Adipose tissue (tissue), 3 donors: ENCODE results near the gene OBP2A. TPM values are rescaled to one million over a fixed set of nuclear protein-coding genes. Genes with fewer than 3 reads are reported as not detected.

Source experiments
- H3K27ac ChIP-seq: one replicate; pipeline ENCODE4 v1.5.1; 2013; ENCODE audit warnings: low read depth, low read length
- WGBS, 3 donors: extraction: QIAGEN DNeasy Blood & Tissue Kit; methylation state at CpG; one replicate each; pipeline ENCODE4 v1.1.7; 2013; 5-methylcytosine and 5-hydroxymethylcytosine counted together
- polyA plus RNA-seq, 3 donors: library from polyadenylated mRNA; stranded (reverse); fragments of 200-250 nt; gene quantifications; one replicate each; pipeline ENCODE4 v1.2.3, GENCODE V29; 2013
- donor health status: healthy with polysubstance abuse.
- donor health status: Bipolar disorder and iron deficiency.
- donor health status: healthy.

Gene OBP2A
- polyA plus RNA-seq, 3 donors: not detected

DNA sequence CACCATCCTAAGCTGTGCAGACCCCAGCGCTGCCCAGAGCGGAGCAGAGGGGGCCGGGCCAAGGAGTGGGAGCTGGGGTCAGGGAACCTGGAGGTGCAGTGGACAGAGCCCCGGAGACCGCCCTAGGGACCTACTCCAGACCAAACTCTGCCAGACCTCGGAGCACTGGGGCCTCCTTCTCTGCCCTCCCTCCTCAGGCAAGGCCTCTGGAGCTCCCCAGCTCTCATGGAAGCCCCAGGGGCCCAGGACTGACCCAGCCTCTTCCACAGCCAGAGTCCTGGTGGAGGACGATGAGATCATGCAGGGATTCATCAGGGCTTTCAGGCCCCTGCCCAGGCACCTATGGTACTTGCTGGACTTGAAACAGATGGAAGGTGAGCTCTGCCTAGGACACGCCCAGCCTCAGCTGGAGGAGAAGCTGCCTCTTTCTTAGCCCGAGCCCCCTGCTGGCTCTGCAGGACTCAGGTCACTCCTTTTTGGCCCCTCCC, 19.3 kb downstream of the OBP2A start:
- no peak overlapping the region for H3K27ac ChIP-seq
- WGBS, 3 donors: 68 to 75% (median 75%) methylated on average over 9 of the region's 9 CpGs

DNA sequence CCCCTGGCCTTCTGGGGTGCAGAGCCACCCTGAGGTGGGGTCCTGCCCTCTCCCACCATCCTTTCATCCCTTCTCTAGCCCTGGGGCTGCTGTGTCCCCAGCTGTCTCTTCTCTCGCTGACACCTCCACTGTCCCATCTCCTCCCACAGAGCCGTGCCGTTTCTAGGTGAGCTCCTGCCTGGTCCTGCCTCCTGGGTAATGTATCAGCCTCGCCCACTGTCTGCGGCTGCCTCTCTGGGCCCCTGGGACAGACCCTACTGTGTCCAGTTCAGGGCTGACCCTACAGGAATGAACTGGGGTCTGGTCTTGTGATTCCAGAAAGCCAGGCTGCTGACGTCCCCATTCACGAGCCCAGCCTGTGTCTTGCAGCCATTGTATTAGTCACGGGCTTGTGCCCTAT, 19.7 kb downstream of the OBP2A start:
- WGBS, 3 donors: 55 to 67% (median 66%) methylated on average over 8 of the region's 8 CpGs
- no peak overlapping the region for H3K27ac ChIP-seq

DNA sequence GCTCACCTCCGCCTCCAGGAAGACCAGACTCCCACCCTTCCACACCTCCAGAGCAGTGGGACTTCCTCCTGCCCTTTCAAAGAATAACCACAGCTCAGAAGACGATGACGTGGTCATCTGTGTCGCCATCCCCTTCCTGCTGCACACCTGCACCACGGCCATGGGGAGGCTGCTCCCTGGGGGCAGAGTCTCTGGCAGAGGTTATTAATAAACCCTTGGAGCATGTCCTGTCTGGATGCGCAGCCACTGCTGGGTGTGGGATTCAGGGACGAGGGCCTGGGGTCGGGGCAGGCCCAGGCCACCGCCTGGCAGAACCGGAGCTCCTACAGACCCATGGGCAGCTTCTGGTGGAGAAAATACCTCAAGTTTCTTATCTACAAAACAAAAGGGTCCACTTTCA, 20.6 kb downstream of the OBP2A start:
- 58 to 62% (median 58%) methylated on average over 10 of the region's 10 CpGs for WGBS, 3 donors
- no peak overlapping the region for H3K27ac ChIP-seq

DNA sequence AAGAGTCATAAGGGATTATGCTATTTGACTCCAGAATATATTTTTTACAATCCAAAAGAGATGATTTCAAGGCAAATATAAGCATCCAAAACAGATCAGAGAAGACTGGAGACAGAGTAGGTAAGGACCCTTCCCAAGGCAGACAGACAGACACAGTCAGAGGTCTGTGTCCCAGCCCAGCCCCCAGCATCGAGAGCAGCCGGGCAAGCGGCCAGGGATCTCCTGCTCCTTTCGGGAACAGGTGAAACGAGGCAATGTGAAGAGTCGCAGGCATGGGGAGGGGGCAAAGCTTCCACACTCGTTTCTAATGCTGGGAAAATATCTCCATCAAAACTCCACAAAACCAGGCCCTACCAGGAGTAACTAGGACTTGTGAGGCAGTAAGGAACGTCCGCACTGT, 21.4 kb downstream of the OBP2A start:
- 58 to 64% (median 60%) methylated on average over 9 of the region's 9 CpGs for WGBS, 3 donors
- H3K27ac ChIP-seq: no peak overlapping the region

DNA sequence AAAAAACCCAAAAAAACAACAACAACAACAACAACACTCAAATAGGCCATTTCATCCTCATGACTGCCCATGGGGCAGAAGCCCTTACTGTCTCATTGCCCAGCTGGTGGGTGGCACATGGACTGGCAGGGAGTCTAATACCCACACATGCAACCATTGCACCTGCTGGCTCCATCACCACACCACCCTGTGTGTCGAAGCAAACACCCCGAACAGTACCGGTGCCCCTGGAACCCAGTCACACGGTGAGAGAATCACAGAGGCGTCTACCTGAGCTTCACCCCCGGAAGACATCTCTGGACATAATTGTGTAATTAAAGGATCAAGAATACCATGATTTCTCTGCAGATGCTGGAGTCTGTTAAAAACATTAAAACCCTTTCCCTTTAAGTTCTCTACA, 22.1 kb downstream of the OBP2A start:
- WGBS, 3 donors: 87 to 92% (median 89%) methylated on average over 6 of the region's 6 CpGs
- H3K27ac ChIP-seq: no peak overlapping the region

DNA sequence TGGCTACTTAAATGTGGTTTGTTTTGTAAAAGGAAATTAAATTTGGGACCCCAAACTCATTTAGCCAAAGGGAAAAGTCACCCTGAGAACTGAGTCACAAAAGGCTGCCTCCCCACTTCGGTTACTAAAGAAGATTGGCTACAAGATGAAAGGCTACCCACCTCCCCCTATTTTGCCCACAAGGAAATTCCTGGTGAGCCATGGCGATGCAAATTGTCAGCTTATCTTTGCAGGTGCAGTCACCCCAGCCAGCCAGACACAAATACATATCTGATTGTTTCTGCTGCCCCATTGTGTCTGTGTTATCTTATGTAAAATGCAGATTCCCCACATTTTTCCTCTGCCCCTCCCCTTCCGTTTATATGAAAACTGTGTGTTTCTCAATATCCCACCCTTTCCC, 24.5 kb downstream of the OBP2A start:
- no peak overlapping the region for H3K27ac ChIP-seq
- 21 to 49% (median 36%) methylated on average over 3 of the region's 3 CpGs for WGBS, 3 donors

DNA sequence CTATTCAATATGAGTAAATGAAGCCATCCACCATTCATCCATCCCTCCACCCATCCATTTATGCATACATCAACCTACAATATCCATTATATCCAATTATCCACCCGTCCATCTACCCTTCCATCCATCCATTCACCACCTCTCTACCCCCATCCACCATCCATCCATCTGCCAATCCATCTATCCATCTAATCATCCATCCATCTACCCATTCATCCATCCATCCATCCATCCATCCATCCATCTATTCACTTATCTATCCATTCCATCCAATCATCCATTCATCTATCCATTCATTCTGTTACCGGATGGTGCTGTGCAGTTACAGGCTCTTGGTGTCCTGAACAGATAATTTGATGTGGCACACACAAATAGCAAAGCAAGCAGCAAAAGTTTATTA, 26.3 kb downstream of the OBP2A start:
- WGBS, 3 donors: 89 to 96% (median 92%) methylated on average over 2 of the region's 2 CpGs
- H3K27ac ChIP-seq: no peak overlapping the region

DNA sequence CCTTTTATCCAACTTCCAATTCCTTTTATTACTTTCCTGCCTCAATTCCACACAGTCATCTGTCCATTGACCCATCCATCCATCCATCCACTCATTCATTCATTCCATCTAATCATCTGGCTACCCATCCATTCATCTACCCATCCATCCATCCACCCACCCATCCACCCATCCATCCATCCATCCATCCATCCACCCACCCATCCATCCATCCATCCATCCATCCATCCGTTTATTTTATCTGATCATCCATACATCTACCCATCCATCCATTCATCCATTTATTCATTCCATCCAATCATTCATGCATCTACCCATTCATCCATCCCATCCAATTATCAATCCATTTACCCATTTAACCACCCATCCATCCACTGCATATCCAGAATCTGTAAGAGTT, 27.2 kb downstream of the OBP2A start:
- WGBS, 3 donors: 74 to 88% (median 83%) methylated on average over 1 of the region's 1 CpG
- H3K27ac ChIP-seq: no peak overlapping the region

DNA sequence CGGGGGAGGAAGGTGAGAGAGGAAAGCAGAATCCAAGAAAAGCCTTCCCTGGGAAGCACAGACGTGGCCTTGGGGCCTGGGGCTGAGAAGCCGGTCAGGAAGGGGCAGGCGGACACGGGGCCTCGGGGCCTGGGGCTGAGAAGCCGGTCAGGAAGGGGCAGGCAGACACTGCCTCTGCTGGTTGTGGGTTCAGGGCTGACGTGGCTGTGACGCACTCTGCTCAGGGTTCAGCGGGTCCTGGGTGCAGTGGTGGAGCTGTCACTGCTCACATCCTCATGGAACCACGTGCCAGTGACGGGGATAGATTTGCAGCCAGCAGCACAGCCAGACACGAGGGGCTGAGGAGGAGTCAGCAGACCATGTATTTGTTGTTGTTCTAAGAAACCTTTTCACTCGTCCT, 28.4 kb downstream of the OBP2A start:
- 72 to 77% (median 73%) methylated on average over 14 of the region's 14 CpGs for WGBS, 3 donors
- no peak overlapping the region for H3K27ac ChIP-seq

DNA sequence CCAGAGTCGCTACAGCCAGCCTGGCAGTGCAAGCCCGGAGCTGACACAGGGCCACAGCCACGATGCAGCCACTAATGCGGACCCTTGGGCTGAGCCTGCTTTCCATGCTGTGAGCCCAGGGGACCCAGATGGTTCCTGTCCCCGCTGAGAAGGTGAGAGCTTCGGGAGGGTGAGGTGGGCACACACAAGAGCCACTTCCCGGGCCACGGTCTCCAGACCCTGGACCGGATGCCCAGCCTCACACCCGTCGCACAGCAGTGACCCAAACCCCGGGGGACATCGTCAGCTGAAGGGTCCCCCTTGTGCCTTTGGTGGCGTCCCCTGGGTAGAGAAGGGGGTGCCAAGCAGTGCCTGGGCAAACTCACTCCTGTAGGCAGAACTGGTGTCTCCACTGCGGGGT, 29.0 kb downstream of the OBP2A start:
- WGBS, 3 donors: 84 to 93% (median 90%) methylated on average over 15 of the region's 15 CpGs

DNA sequence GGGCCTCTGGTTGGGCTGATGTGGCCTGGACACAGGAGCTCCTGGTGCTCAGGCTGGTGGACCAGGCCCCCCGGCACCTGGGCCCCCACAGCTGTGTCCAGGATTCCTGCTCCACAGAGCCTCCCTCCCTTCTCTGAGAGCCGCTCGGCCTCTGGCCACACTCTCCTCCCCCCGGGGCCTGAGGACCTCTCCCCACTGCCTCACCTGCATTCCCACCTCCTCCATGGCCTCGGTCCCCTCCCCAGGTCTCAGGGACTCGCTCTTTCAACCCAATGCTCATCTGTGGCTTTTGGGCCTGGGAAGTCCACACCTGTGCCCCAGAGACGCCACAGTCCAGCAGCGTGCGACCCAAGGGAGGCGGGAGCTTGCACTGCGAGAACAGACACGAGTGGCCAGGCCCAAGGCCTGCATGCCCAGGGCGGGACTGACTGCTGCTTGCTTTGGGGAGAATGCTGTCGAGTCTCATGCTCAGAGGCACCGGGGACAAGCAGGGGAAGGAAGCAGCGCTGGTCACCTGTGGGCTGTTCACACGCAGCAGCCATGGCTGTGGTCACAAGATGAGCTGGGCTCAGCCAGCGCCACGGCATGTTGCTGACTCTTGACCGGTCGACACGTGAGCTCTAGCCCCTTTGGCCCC, 30.2 kb downstream of the OBP2A start:
- H3K27ac ChIP-seq: no peak overlapping the region
- 56 to 84% (median 83%) methylated on average over 20 to 22 of the region's 22 CpGs for WGBS, 3 donors

More for the DNA sequence above, 29.0 kb downstream of the OBP2A start:
- H3K27ac ChIP-seq: no peak overlapping the region

DNA sequence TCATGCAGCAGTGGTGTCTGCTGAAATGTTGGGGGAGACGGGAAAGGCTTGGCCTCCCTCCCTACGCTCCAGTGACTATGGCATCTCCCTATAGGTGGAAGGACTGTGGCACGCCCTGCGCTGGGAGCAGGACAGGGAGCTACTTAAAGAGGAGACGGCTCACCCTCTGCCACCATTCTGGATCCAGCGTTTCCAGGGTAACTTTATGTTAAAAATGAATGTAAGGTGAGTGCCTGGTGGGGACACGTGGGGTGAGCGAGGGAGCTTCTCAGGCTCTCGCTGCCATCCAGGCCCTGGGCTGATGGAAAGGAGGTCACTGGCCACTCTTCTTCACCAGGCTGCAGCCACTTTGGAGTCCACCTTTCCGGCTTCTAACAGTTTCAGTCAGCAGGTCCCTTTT, 31.3 kb downstream of the OBP2A start:
- H3K27ac ChIP-seq: no peak overlapping the region
- 81 to 87% (median 84%) methylated on average over 10 of the region's 10 CpGs for WGBS, 3 donors

DNA sequence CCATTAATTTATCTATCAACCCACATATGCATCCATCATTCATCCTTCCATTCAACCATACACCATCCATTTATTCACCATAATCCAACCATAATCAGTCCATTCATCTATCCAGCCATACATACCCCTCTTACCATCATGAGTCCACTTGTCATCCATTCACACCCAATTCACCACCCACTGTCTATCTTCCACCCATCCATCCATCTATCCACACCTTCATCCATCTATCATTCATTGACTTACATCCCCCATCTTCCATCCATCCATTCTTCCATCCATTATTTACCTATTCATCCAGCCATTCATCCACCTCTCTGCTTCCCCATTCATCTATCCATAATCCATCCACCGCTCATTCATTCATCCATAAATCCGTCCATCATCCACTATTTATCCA, 33.4 kb downstream of the OBP2A start:
- WGBS, 3 donors: 35 to 60% (median 38%) methylated on average over 2 of the region's 2 CpGs
- no peak overlapping the region for H3K27ac ChIP-seq

DNA sequence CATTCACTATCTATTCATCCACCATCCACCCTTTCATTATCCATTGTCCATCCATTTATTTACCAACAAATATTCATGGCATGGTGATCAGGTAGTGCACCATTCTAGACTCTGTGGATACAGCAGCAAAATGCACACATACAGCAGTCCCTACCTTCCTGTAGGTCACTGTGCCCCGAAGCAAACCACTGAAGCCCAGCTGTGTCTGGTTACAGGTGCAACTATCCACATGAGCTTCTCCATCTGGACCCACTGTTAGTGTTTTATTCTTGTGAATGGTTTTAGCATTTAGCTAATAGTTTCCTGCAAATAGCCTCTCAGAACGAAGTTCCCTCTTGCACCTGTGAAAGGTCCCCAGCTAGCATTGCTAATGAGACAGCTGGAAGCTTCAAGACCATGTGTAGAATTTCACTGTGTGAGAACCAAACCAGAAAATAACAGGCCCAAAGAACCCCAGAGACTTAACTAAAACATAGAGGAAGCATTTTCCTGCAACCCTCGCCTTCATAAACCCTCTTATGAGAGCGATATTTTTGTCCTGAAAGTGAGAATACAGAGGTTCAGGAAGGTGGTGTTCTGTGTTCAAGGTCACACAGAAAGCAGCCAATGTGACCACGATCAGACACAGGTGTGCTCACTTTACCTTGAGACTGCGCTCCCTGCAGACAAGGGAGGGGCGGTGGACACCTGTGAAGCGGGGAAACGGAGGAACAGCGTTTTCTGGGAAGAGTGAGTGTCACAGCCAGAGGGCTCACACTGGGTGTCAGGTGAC, 34.1 kb downstream of the OBP2A start:
- WGBS, 3 donors: 57 to 75% (median 68%) methylated on average over 10 of the region's 10 CpGs
- H3K27ac ChIP-seq: no peak overlapping the region

DNA sequence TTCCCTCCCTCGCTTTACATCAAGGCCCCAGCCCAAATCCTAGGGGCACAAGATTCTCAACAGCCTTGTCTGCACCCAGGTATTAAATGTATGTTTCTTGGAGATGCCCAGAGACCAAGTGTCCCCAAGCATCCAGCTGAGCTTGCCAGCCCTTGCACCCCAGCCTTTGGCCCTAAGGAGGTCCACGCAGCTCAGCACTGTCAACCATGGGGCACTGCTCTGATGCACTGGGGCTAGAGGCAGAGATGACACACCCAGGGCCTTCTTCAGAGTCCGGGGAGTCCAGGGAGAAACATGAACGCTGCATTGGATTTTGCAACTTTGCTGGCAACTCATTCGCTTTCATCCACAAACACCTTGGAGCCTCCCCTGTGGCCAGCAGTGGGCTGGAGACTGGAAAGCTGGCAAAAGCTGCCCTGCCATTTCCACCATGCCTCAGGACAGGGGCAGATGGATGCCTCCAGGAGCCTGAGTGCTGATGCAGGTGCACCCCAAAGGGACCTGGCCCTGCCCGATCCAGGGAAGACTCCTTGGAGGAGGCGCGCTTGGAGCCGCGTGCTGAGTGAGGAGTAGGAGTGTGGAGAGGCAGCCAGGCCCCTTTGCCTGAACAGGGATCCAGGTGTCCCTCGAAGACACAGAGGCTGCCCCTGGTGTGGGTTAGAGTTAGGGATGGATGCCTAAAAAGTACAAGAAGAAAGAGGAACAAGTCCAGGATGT, 34.9 kb downstream of the OBP2A start:
- 74 to 94% (median 86%) methylated on average over 11 of the region's 11 CpGs for WGBS, 3 donors

DNA sequence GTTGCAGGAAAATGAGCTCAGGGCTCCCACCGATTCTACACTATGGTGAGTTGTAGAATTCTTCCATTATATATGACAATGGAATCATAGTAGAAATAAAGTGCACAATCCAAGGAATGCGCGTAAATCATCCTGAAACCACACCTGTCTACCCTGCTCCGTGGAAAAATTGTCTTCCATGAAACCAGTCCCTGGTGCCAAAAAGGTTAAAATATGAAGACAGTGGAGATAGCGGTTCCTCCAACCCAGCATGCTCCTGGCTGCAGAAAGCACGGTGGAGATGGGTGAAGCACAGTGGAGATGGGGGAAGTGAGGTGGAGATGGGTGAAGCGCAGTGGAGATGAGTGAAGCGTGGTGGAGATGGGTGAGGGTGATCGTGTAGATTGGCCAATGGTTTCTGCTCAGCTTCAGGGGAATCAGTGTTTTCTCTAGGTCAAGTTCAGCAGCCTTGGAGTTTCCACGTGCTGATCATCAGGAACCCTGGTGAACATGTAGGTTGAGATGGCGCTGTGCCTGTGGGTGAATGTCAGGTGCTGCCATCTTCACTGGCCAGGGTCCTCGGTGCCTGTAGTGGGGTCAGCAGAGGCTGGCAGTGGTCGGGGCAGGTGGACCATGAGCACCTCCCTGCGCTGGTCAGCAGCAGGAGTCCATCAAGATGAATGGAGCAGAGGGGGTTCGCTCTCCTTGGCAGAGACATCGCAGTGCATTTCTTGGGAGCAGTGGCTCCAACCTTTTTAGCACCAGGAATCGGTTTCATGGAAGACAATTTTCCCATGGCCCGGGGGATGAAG, 35.9 kb downstream of the OBP2A start:
- 81 to 88% (median 85%) methylated on average over 18 of the region's 18 CpGs for WGBS, 3 donors

More for the DNA sequence above, 34.9 kb downstream of the OBP2A start:
- no peak overlapping the region for H3K27ac ChIP-seq

DNA sequence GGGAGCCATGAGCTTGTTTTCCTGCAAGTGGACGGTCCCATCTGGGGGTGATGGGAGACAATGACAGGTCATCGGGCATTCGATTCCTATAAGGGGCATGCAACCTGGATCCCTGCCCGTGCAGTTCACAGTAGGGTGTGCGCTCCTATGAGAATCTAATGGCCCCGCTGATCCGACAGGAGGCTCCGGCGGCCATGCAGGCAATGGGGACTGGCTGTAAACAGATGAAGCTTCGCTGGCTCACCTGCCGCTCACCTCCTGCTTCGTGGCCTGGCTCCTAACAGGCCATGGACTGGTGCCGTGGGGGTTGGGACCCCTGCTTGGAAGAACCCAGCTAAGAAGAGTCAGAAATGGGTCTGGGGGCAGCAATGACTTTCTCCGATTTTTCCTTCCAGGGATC, 36.6 kb downstream of the OBP2A start:
- WGBS, 3 donors: 83 to 93% (median 88%) methylated on average over 14 of the region's 14 CpGs
- H3K27ac ChIP-seq: no peak overlapping the region

More for the DNA sequence above, 35.9 kb downstream of the OBP2A start:
- no peak overlapping the region for H3K27ac ChIP-seq

DNA sequence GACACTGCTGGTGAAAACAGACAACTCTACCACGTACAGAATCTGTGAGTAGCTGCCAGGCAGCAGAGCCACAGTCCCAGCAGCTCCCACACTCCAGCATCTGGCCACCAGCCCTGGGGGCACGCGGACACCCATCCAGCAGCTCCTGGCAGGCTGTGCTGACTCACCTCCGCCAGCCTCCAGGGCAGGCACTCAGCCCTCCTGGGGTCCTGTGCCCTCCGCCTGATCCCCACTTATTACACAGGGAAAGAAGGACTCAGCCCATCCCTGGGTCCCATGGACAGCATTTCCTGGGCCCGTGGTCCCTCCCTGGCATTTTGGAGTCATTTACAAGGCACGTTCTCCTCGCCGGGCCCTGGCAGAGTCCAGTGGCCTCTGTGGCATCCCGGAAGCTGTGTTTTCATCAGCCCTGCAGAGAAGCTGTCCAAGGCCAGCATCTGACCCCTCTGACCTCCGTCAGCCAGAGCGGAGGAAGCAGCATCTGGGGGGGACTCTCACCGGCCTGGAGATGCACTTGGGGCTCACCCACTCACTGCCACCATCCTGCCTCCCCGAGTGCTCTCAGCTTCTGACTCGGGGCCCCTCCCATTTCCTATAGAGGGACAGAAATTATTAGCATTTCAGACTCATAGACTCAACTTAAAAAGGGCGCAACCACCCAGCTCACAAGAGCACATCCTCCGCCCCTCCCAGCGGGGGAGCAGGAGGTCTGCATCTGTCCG, 37.2 kb downstream of the OBP2A start:
- 64 to 78% (median 78%) methylated on average over 19 of the region's 19 CpGs for WGBS, 3 donors
- H3K27ac ChIP-seq: no peak overlapping the region
